Measurements from ENCODE around the gene ZMYM4.

- TF ChIP-seq EZH2phosphoT487 (IDR thresholded peaks at IDR 0.05; ENCODE audit: borderline replicate concordance, low read depth, low read length): no peak
- no peak for TF ChIP-seq CTCF (conservative IDR thresholded peaks at IDR 0.05; ENCODE audit: low read length)
These were observed 56.0 kb downstream of the ZMYM4 start for GRCh38 chr1:35324486-35324885.

Data from OCI-LY7 (cell line).